Activated naive CD4-positive, alpha-beta T cell treated with anti-CD3 and anti-CD28 coated beads, Interleukin-2, amount 50 U/mL, for 72 hours (primary cell): ENCODE measurements around the gene ARL4A. TPM values are rescaled to one million over a fixed set of nuclear protein-coding genes. Genes with fewer than 3 reads are reported as not detected.

ENCODE experiments used
- ATAC-seq, 2 donors: fragments of 150-1000 bp; cut with Tn5 transposase; 2 replicates each; pipeline ENCODE4 v1.10.0; 2021; ENCODE audit warnings: mild to moderate bottlenecking in 2 of 2, moderate library complexity in 2 of 2
- DNase-seq, 2 donors: peaks; one replicate each; pipeline ENCODE4 v3.0.0; 2021 to 2022; ENCODE audit warnings: low spot score in 2 of 2
- H3K27ac Mint-ChIP-seq, 2 donors: one replicate each; pipeline ENCODE4 v1.8.0; 2022; ENCODE audit warnings: mild to moderate bottlenecking in 2 of 2, mixed read lengths in 2 of 2
- H3K36me3 Mint-ChIP-seq, 2 donors: one replicate each; pipeline ENCODE4 v1.8.0; 2022; ENCODE audit warnings: mixed read lengths in 2 of 2
- H3K9me3 Mint-ChIP-seq, 2 donors: one replicate each; pipeline ENCODE4 v1.8.0; 2022; ENCODE audit warnings: mixed read lengths in 2 of 2
- total RNA-seq, 2 donors: library from RNA; stranded (reverse); gene quantifications; one replicate each; pipeline ENCODE4 v1.2.3, GENCODE V29; 2022

ARL4A gene
- total RNA-seq, 2 donors from 2014 or later = 7.9 to 11.0 TPM

DNA sequence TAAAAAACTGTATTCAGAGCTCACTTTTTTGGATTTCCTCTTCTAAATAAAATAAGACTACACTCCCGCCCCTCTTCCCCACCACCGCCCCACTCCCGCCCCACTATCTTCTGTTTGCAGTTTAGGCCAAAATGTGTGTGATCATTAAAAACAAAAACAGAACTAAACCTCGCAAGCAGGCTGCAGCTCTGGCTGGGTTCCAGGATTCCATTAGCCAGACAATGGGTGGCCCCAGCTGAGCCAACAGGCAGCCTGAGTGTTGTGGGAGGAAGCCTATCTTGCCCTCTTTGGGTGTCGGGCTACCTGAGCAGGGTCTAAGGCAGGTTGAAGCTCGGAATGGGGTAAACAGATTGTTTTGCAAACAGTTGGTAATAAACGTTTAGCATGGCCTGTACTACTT is 41.7 kb downstream of the ARL4A start:
- Mint-ChIP-seq H3K9me3 (no peaks in the 10 kb centered on the region), H3K27ac (no peak overlapping the region), H3K36me3 (no peaks in the 10 kb centered on the region)
- DNase-seq (no peak), ATAC-seq (no peak)

DNA sequence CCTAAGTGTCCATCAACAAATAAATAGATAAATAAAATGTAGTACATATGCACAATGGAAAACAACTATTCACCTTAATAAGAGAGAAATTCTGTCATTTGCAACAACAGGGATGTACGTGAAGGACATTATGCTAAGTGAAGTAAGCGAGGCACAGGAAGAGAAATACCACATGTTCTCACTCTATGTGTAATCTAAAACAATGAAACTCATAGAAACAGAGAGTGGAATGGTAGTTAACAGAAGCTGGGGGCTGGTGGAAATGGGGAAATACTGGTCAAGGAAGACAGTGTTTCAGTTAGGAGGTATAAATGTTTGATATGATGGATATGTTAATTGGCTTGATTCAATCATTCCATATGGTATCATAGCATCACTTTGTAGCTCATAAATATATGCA is 43.1 kb downstream of the ARL4A start:
- Mint-ChIP-seq H3K36me3 (no peaks in the 10 kb centered on the region), H3K27ac (no peak overlapping the region), H3K9me3 (no peaks in the 10 kb centered on the region)
- DNase-seq = no peak
- ATAC-seq = no peak

DNA sequence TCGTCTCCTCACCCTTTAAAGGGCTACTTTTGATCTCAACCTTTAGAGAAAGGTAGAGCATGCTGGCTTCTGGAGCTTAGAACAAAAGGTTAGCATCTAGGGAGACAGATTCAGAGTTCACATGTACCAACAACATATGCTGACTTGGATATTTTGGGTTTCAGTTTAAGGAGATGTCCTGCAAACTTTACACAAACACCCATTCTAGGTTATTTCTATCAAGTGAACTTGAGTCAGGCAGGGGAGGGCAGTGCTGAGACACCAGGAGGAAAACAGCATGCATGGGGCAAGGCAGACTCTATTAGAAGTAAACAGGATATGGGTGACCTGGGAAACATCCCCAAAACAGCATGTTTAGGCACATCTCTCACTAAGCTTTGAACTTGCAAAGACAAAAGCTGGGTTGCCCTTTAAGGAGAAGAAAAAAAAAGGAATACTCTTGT is 43.8 kb downstream of the ARL4A start:
- Mint-ChIP-seq H3K36me3 (no peaks in the 10 kb centered on the region), H3K9me3 (no peaks in the 10 kb centered on the region), H3K27ac (peak overlapping the region in 1 of 2 donors; percentile 77)
- ATAC-seq = no peak
- DNase-seq = no peak

DNA sequence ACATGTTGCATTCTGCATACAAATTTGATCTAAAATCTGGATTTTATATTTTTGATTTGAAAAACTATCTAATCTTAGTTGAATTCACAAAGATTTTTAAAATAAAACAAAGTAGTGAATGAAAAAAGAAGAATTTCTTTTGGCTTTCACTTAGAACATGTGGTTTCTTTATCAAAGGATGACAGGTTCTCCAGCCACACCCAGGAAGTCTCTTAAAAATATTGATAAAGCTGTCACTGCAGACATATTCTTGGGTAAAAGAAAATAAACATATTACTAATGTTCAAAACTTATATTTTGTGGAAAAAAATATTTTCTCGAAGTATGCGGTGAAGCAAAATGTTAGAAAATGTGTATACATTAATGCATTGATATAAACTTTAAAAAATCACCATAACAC is 44.3 kb downstream of the ARL4A start:
- H3K27ac Mint-ChIP-seq = no peak overlapping the region
- DNase-seq (no peak), ATAC-seq (no peak)
- H3K36me3 Mint-ChIP-seq = no peaks in the 10 kb centered on the region
- no peaks in the 10 kb centered on the region for H3K9me3 Mint-ChIP-seq

DNA sequence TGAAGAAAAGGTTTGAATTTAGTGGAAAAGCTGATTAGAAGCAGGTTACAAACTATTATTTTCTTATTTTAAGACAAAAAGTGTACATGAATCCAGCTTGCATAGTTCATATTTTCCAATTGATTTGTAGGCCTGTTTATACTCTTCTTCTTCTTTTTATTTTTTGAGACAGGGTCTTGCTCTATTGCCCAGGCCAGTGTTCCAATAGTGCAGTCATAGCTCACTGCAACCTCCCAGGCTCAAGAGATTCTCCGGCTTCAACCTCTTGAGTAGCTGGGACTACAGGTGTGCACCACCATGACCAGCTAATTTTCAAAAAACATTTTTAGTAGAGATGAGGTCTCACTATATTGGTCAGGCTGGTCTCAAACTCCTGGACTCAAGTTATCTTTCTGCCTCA is 45.0 kb downstream of the ARL4A start:
- Mint-ChIP-seq H3K27ac (no peak overlapping the region), H3K36me3 (no peaks in the 10 kb centered on the region), H3K9me3 (no peaks in the 10 kb centered on the region)
- no peak for ATAC-seq
- DNase-seq = no peak

DNA sequence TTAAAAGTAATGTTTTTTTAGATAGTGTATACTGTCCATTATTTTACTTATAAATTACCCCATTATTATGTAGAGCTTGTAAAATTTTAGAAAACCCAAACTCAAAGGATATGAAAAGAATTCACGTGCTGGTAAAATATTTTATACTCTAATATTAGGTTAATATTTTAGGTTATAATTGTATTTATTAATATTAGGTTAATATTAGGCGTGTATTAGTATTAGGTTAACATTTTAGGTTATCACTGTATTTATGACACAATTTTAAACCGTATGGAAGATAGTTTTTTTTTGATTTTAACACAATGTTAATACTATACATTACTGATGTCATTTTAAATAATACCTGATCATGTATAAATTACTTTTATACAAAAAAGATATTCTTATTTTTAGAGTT is 48.5 kb downstream of the ARL4A start:
- no peak for ATAC-seq
- DNase-seq = no peak
- no peak overlapping the region for H3K27ac Mint-ChIP-seq
- H3K36me3 Mint-ChIP-seq = no peaks in the 10 kb centered on the region
- H3K9me3 Mint-ChIP-seq = no peaks in the 10 kb centered on the region

DNA sequence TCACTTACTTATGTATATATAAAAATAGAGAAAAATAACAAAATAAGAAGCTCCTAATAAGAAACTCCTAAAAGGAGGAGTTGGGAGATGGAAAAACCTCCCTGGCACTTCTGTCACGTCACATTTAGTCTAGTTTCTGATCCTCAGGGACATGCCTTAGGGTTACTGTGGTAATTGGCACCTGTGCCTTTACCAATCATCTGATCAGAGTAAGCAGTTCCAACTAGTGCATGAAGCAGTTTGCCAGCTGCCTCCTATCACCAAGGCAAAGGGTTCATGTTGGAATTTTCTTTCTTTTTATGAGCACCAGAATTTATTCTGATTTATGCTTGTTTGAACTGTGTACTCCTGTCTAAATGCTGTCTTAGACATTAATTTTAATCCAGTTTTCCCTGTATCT is 49.9 kb downstream of the ARL4A start:
- no peaks in the 10 kb centered on the region for H3K9me3 Mint-ChIP-seq
- H3K36me3 Mint-ChIP-seq = no peaks in the 10 kb centered on the region
- no peak overlapping the region for H3K27ac Mint-ChIP-seq
- no peak for DNase-seq
- no peak for ATAC-seq

DNA sequence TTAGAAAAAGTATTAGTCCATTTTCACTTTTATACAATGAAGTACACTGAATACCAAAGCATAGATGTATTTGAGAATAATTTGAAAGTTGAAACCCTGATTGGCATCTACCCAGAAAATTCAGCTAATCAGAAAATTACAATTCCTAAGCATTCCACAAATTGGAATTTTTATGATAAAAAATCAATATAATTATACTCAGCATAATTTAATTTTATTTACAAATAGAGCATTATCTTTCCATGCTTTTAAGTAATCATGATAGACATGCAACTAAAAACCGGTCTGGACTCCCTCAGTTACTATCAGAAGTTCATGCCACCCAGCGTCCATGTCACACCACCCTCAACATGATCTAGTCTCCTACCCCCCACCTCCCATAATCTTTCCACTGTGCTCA is 50.4 kb downstream of the ARL4A start:
- H3K36me3 Mint-ChIP-seq = no peaks in the 10 kb centered on the region
- H3K9me3 Mint-ChIP-seq = no peaks in the 10 kb centered on the region
- no peak for ATAC-seq

DNA sequence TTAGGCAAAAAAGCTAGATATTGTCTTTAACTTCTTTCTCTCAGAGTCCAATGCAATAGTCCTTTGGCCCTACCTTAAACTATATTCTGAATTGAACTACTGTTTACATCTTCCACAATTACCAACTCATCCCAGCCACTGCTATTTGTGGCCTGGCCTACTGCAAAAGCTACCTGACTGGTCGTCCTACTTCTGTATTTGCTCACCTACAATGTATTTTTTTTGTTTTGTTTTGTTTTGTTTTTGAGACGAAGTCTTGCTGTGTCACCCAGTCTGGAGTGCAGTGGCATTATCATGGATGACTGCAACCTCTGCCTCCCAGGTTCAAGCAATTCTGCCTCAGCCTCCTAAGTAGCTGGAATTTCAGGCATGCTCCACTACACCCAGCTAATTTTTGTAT is 51.2 kb downstream of the ARL4A start:
- no peak for ATAC-seq
- Mint-ChIP-seq H3K36me3 (no peaks in the 10 kb centered on the region), H3K27ac (no peak overlapping the region), H3K9me3 (no peaks in the 10 kb centered on the region)
- no peak for DNase-seq

More for the DNA sequence above, 50.4 kb downstream of the ARL4A start:
- DNase-seq = no peak
- no peak overlapping the region for H3K27ac Mint-ChIP-seq

Other genes starting within 250 kb of the ARL4A start
- gene SCIN, start 116.9 kb upstream of the ARL4A start, total RNA-seq = under 1 TPM in 1 of 2 donors, not detected in 1; 0.80 TPM